HG03097 (cell line): Measurements from ENCODE around the gene TMEM39B.
"Not testable (repeated sequence)": the region's sequence is repeated elsewhere in the genome, so short reads cannot be mapped to it uniquely, and the experiment has no call there.

Experiments used
- ATAC-seq: cut with Tn5 transposase; IDR thresholded peaks from one replicate; pipeline ENCODE4 v1.9.1; 2021; ENCODE audit not compliant: unreplicated experiment, low FRiP score

Gene TMEM39B

DNA sequence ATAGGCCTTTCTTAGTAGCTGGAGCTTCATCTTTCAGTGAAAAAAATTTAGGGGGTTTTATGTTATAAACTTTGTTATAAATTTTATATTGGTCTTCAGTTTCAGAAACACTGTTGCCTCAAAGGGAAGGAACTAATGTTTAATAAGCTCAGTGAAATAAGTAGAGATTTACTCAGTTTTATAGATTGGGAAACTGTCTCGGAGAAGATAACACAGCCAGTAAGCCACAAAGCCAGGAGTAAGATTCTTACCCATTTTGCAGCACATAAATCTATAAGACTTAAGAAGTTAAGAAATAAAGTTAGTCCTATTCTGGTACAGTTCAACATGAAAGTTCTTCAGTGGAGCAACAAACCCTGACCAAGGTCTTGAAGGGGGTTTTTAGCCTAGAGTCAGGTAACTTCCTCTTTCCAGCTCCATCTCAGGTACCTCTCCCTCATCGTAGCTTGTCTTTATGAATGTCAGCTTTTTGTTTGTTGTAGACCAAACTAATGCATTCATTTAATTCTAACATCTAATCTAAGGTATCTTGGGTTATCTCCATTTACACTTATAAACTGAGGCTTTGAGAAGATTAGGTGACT, 38.4 kb downstream of the TMEM39B start:
- ATAC-seq, result no peak

DNA sequence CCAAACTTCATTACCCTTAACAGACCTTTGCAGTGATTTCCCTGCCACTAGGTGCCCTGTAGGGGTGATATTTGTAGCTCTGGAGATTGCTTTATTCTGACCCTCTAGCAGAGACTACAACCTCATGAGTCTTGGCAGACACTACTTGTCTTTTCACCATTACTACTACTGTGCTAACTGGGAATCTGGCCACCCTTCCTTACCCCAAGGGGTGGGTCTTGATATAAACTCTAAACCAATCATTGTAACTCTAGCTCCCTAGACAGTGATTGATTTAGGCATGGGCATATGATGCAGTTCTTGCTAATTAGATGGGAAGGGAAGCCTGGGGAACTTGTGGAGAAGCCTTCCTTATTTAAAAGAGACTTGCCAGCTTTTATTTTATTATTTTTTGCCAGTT, 39.0 kb downstream of the TMEM39B start:
- no peak for ATAC-seq

- no peak for ATAC-seq
Observed at GRCh38 chr1:32112806-32113375, 40.2 kb downstream of the TMEM39B start.

DNA sequence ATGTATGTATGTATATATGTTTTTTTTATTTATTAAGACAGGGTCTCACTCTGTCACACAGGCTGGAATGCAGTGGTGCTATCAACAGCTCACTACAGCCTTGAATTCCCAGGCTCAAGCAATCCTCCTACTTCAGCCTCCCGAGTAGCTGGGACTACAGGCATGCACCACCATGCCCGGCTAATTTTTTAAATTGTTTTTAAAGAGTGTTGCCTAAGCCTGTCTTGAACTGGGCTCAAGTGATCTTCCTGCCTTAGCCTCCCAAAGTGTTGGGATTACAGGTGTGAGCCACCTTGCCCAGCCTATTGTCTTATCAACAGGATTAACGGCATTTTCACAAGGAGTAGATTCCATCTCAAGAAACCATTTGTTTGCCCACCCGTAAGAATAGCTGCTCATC, 40.7 kb downstream of the TMEM39B start:
- not testable (repeated sequence) for ATAC-seq

GRCh38 chr1:32114420-32114819, 41.7 kb downstream of the TMEM39B start:
- no peak for ATAC-seq

DNA sequence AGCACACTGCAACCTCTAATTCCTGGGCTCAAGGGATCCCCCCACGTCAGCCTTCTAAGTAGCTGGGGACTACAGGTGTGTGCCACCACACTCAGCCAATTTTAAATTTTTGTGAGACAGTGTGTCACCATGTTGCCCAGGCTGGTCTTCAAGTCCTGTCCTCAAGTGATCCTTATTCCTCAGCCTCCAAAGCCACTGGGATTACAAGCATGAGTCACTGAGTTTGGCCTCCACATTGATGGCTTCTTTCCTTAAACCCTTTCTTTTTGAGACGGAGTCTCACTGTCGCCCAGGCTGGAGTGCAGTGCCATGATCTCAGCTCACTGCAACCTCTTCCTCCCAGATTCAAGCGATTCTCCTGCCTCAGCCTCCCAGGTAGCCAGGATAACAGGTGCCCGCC, 42.8 kb downstream of the TMEM39B start:
- no peak for ATAC-seq

- ATAC-seq, result no peak
Observed at GRCh38 chr1:32116531-32116930, 43.8 kb downstream of the TMEM39B start.

GRCh38 chr1:32122151-32122550, 49.4 kb downstream of the TMEM39B start:
- no peak for ATAC-seq

DNA sequence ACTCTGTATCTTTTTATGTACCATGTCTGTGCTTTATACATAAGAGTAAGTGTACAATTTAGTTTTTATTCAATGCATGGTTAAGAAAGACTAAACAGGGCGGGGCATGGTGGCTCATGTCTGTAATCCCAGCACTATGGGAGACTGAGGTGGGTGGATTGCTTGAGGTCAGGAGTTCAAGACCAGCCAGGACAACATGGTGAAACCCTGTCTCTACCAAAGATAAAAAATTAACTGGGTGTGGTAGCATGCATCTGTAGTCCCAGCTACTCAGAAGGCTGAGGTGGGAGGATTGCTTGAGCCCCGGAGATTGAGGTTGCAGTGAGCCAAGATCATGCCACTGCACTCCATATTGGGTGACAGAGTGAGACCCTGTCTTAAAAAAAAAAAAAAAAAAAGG, 50.6 kb downstream of the TMEM39B start:
- not testable (repeated sequence) for ATAC-seq

DNA sequence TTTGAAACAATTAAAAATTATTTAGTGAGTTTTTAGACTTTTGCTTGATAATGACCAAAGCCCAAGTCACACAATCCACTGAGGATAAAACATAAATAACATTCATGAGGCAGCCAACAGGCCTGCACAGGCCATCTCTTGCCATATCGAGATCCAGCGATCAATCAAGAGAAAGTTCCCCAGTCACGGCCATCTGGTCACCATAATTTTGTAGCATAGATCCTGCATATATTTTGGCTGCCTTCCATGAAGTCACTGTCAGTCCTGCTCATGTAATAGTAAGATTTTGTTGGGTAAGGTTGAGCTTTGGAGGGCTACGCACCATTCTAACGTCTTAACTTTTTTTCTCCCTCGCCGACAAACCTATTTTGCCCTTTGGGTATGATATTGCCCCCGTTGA, 52.6 kb downstream of the TMEM39B start:
- ATAC-seq, result no peak

GRCh38 chr1:32126770-32127169, 54.0 kb downstream of the TMEM39B start:
- no peak for ATAC-seq

DNA sequence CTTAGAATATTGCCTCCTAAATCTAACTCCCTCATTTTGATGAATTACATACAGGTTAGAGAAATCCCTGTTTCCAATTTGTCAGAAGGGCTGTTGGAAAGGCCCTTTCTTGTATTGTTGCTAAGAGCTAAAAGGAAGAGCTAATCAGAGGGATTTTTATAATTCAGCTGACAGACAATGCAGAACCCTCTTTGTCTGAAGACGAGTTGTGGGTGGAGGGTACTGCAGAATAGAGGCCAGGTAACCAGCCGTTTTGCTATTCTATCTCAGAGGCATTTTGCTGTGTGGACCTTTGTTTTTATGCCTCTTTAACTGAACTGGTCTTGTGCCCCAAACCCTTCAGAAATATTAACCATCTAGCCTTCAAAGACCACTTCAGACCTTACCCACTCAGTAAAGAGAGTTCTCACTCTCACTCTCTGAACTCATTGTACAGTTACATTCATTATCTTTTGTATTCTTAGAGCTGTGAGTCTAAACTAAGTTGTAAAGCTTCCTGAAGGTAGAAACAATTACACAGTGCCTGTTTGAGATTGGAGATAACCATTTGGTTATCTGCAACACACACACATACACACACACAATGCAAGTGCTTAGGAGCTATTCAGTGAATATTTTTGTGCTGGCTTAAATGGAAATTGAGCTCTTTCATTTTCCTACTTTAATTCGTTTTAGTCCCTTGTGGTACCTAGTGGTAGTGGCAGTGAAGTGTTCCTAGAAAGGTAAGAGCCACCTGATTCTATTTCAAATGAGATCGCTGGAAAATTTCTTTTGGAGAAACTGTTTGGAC, 54.9 kb downstream of the TMEM39B start:
- ATAC-seq, result no peak

DNA sequence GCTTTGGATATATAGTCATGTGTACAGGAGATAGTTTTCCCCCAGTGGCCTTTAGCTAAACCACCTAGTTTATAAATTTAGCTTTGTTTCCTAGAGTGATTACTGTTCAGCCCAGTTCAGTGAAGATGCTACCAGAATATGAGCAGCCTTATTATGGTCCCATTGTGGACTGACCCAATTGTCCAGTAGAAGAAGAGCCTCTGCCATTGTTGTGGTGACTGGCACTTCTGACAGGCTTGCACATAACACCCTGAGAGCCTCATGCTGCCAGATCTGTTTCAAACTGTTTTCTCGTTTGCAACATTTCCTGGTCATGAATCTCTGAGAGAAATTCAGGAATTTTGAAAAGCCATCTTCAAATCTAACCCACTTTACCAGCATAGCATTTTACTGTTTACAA, 55.7 kb downstream of the TMEM39B start:
- no peak for ATAC-seq

GRCh38 chr1:32128964-32129363, 56.2 kb downstream of the TMEM39B start:
- ATAC-seq, result no peak

GRCh38 chr1:32133950-32134280, 61.2 kb downstream of the TMEM39B start:
- ATAC-seq, result not testable (repeated sequence)

DNA sequence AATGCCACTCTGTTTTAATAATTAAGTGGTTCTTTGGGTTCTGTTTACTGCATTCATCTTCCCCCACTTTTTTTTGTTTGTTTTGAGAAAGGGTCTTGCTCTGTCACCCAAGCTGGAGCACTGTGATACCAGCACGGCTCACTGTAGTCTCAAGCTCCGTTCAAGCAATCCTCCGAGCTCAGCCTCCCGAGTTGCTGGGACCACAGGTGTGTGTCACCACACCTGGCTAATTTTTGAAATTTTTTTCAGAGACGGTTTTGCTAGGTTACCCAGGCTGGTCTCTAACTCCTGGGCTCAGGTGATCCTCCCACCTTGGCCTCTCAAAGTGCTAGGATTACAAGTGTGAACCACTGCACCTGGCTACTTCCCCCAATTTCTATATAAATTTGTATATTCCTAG, 64.4 kb downstream of the TMEM39B start:
- no peak for ATAC-seq

DNA sequence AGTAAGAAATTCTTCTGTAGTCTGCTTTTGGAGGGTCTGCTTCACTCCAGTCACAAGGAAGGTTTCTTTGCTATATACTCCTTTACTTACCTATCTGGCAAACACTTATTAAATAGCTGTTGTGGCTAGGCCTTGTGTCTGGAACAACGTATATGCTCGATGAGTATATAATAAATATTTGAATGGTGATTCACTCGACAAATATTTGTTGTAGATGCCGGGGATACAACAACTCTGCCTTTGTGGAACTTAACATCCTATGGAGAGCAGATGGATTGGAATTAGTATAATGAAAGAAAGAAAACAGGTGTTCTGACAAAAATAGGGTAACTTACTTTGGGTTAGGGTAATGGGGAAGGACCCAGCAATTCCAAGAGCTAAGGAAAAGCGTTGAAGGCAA, 66.2 kb downstream of the TMEM39B start:
- no peak for ATAC-seq

DNA sequence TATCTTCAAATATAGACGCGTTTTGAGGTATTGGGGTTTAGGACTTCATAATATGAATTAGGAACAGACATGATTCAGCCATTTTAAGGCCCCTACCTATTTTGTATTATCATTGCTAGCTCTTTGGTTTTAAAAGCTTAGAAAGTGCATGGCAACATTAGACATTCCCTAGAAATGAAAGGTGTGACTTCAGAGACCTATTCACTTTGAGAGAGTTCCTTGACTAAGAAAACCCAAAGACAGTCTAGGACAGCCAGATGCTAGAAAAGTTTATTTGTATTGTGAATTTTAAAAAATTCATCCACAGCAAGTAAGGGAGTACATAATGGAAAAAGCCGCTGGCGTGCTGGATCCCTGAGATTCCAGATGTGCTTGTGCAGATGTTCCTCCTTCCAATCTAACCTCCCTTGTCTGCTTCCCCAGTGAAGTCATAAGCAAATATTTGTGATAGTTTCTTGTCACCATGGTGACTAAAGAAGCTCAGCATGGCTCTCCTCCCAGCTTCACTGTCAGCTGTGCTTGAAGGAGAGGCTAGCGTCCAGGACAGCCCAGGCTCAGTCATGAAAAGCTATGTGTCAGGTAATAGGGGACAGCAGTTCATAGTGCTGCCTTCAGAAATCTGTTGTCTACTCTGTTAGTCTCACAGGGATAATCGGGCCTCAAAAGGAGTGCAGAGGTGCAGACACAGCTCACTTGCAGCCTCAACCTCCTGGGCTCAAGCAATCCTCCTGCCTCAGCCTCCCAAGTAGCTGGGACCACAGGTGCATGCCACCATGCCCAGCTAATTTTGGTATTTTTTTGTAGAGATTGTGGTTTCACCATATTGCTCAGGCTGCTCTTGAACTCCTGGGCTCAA, 69.9 kb downstream of the TMEM39B start:
- ATAC-seq, result no peak

DNA sequence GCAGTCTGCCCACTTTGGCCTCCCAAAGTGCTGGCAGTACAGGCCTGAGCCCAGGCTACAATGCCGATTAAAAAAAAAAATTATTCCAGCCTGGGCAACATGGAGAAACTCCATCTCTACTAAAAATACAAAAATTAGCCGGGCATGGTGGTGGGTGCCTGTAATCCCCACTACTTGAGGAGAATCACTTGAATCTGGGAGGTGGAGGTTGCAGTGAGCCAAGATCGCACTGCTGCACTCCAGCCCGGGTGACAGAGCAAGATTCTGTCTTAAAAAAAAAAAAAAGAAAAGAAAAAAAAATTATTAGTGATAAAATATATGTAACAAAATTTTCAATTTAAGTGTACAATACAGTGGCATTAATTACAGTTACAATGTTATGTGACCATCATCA, 70.6 kb downstream of the TMEM39B start:
- not testable (repeated sequence) for ATAC-seq

- no peak for ATAC-seq
Observed at GRCh38 chr1:32144033-32144432, 71.3 kb downstream of the TMEM39B start.

DNA sequence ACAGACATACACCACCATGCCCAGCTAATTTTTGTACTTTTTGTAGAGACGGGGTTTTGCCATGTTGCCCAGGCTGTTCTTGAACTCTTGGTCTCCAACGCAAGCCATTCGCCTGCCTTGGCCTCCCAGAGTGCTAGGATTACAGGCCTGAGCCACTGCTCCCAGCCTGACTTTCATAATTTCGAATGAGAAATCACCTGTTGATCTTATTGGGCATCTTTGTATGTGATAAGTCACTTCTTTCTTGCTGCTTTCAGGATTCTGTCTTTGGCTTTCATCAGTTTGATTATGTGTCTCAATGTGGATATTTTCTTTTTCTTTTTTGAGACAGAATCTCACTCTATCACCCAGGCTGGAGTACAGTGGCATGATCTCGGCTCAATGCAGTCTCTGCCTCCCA, 75.1 kb downstream of the TMEM39B start:
- ATAC-seq, result not testable (repeated sequence)
